IPS DF 6.9 (cell line): ENCODE data around the gene EGFL7.

Experiments used
- DNase-seq: peaks from one replicate; pipeline ENCODE4 v3.0.0-alpha.2; 2013; ENCODE audit warnings: low read depth, low spot score
- H3K27ac ChIP-seq: one replicate; pipeline ENCODE4 v1.5.1; 2013; ENCODE audit warnings: low read length, control low read depth
- H3K27me3 ChIP-seq: 2 replicates; pipeline ENCODE4 v1.6.1; 2013; ENCODE audit warnings: mild to moderate bottlenecking, low read length; ENCODE audit not compliant: control insufficient read depth, insufficient read depth
- H3K36me3 ChIP-seq: 2 replicates; pipeline ENCODE4 v1.6.1; 2013; ENCODE audit warnings: low read length; ENCODE audit not compliant: control insufficient read depth, insufficient read depth
- H3K4me1 ChIP-seq: 2 replicates; pipeline ENCODE4 v1.6.1; 2013; ENCODE audit warnings: low read length; ENCODE audit not compliant: control insufficient read depth, insufficient read depth
- H3K4me3 ChIP-seq: 2 replicates; pipeline ENCODE4 v1.5.1; 2013; ENCODE audit warnings: mild to moderate bottlenecking, low read length
- H3K9me3 ChIP-seq: 2 replicates; pipeline ENCODE4 v1.6.1; 2013; ENCODE audit warnings: low read length, inconsistent platforms; ENCODE audit not compliant: control insufficient read depth, insufficient read depth
- WGBS: extraction: QIAGEN DNeasy Blood & Tissue Kit; methylation state at CpG from one replicate; pipeline ENCODE4 v1.1.7; 2013; ENCODE audit warnings: mixed read lengths, missing lambda C conversion rate; ENCODE audit not compliant: insufficient read length, insufficient coverage; 5-methylcytosine and 5-hydroxymethylcytosine counted together

Gene EGFL7

GRCh38 chr9:136669791-136670464 lies 7.2 kb downstream of the EGFL7 start:
- Histone ChIP-seq H3K27ac (no peak overlapping the region), H3K9me3 (no peaks in the 10 kb centered on the region), H3K36me3 (no peaks in the 10 kb centered on the region; the same call in 1 of the 2 replicates), H3K4me1 (peaks cover 2% of the 10 kb centered on the region; the same call in 1 of the 2 replicates), H3K27me3 (no peaks in the 10 kb centered on the region), H3K4me3 (no peak overlapping the region)
- no peak for DNase-seq
- WGBS: no CpG with 5 or more reads among the region's 23 CpGs

DNA sequence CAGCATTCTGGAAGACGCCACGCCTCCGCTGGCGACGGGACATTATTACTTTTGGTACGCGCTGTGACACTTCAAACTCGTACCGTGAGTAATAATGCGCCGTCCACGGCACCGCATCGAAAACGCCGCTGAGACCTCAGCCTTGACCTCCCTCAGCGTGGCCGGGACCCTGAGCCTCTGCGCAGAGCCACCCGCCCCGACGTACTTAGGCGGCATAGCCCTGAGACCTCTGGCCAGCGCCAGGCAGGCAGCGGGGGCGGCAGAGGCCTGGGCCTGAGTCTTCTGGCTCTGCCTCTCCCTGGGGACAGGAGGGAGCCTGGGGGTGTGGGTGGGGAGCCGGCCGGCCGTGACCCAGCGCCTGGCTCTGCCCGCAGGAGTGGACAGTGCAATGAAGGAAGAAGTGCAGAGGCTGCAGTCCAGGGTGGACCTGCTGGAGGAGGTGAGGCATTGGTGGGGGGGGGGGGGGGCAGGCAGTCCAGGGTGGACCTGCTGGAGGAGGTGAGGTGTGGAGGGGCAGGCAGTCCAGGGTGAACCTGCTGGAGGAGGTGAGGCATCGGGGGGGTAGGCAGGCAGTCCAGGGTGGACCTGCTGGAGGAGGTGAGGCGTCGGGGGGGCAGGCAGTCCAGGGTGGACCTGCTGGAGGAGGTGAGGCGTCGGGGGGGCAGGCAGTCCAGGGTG lies 8.0 kb downstream of the EGFL7 start:
- no peaks in the 10 kb centered on the region; the same call in 1 of the 2 replicates for H3K36me3 ChIP-seq
- no peak for DNase-seq
- H3K27ac ChIP-seq: no peak overlapping the region
- WGBS: no CpG with 5 or more reads among the region's 36 CpGs
- H3K9me3 ChIP-seq: no peaks in the 10 kb centered on the region
- H3K4me1 ChIP-seq: peaks cover 2% of the 10 kb centered on the region; the same call in 1 of the 2 replicates
- no peak overlapping the region for H3K4me3 ChIP-seq
- no peaks in the 10 kb centered on the region for H3K27me3 ChIP-seq

DNA sequence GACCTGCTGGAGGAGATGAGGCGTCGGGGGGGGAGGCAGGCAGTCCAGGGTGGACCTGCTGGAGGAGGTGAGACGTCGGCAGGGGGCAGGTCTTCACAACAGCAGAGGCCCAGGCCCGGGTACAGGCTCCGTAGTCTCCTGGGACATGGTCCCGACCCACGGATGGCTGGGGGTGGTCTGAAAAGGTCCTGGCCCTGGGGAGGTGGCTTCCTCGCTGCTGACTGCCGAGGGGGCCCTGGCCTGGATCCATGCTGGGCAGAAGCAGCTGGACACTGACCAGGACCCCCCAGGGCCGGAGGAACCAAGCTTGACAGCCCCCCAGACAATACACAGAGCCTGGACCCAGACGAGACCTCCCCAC lies 8.5 kb downstream of the EGFL7 start:
- H3K27ac ChIP-seq: no peak overlapping the region
- no peaks in the 10 kb centered on the region for H3K27me3 ChIP-seq
- no peaks in the 10 kb centered on the region for H3K9me3 ChIP-seq
- H3K36me3 ChIP-seq: no peaks in the 10 kb centered on the region; the same call in 1 of the 2 replicates
- H3K4me1 ChIP-seq: peaks cover 2% of the 10 kb centered on the region; the same call in 1 of the 2 replicates
- no peak for DNase-seq
- WGBS: no CpG with 5 or more reads among the region's 12 CpGs
- no peak overlapping the region for H3K4me3 ChIP-seq

GRCh38 chr9:136671646-136672430 lies 9.1 kb downstream of the EGFL7 start:
- no CpG with 5 or more reads among the region's 27 CpGs for WGBS
- H3K4me1 ChIP-seq: peaks cover 1% of the 10 kb centered on the region; the same call in 1 of the 2 replicates
- no peaks in the 10 kb centered on the region; the same call in 1 of the 2 replicates for H3K36me3 ChIP-seq
- no peaks in the 10 kb centered on the region for H3K9me3 ChIP-seq
- no peak overlapping the region for H3K27ac ChIP-seq
- no peak overlapping the region for H3K4me3 ChIP-seq
- H3K27me3 ChIP-seq: no peaks in the 10 kb centered on the region
- no peak for DNase-seq

- no peak overlapping the region for H3K27ac ChIP-seq
- DNase-seq: no peak
- H3K4me1 ChIP-seq: no peaks in the 10 kb centered on the region
- H3K27me3 ChIP-seq: no peaks in the 10 kb centered on the region
- no CpG with 5 or more reads among the region's 14 CpGs for WGBS
- no peak overlapping the region for H3K4me3 ChIP-seq
- H3K36me3 ChIP-seq: no peaks in the 10 kb centered on the region; the same call in 1 of the 2 replicates
- H3K9me3 ChIP-seq: no peaks in the 10 kb centered on the region
Observed at GRCh38 chr9:136672431-136673087, 9.8 kb downstream of the EGFL7 start.

DNA sequence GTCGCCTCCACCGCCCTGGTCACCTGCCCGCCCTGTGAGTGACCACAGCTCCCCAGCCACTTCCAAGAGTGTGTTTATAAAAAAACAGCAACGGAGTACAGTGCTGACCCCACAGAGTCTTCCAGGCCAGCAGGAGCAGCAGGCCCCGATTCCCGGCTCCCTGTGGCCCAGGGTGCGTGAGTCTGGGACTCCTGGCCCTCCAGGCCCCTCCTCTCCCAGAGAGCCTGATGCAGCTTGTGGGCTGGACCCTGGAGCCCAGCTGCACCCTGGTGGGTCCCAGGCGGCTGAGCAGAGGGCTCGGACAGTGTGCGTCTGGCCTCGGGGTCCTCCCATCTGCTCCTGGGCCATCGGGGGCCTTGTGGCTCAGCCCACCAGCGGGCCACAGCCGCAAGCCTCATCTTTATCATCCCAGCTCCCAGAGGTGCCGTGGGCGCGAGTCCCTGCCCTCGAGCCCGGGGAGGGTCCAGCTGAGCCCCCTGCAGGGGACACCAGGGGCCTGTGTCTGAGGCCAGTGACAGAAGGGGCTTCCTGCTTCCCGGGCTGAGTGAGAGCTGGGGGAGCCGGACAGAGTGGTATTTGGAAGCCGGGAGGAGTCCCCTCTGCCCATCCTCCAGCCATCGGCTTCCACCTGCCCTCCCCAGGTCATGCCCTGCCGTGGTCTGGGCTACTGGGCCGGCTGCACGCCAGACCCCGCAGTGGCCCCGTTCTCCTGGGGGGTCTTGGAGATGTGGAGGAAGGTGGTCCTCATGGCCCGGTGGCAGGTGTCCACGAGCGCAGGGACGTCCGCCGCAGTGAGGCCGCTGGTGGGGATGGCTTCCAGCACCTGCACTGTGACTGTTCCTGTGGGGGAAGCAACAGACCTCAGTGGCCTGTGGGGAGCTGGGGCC lies 10.6 kb downstream of the EGFL7 start:
- no CpG with 5 or more reads among the region's 35 CpGs for WGBS
- H3K4me3 ChIP-seq: no peak overlapping the region
- H3K4me1 ChIP-seq: no peaks in the 10 kb centered on the region
- no peaks in the 10 kb centered on the region for H3K9me3 ChIP-seq
- no peak overlapping the region for H3K27ac ChIP-seq
- H3K36me3 ChIP-seq: no peaks in the 10 kb centered on the region; the same call in 1 of the 2 replicates
- DNase-seq: no peak
- H3K27me3 ChIP-seq: no peaks in the 10 kb centered on the region

DNA sequence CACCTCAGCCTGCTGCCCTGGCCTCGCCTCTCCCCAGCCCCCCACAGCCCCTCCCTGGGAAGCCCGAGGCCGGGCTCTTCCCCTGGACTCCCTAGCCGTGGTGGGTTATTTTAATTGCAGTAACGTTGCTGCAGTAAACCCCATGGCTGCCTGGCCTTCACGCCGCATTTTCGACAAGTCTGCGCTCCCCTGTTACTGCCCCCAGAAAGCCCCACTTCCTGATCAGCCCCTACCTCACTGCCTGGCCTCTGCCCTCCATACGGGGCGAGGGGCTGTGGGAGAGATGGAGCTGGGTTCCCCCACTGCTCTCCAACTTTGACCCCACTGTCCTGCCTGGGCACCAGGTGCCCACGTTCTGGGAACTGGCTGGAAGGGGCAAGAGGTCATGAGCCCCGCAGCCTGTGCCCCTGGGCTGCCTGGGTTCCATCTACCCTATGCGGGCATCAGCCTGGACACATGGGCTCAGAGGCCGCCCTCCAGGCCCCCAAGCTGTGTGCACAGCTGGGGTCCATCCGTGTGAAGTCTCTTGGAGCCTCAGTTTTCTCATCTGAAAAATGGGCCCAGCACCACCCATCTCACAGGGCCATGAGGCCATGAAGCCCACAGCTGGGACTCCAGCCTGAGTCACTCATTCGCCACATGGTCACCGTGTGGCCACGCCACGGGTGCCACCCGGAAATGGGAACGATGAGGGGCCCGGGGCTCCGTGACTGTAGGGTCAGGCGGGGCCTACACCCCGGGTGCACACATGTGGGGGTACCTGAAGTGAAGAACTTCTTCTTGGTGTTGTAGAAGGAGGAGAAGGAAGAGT lies 11.5 kb downstream of the EGFL7 start:
- Histone ChIP-seq H3K4me1 (no peaks in the 10 kb centered on the region), H3K27ac (no peak overlapping the region)
- WGBS: no CpG with 5 or more reads among the region's 26 CpGs

DNA sequence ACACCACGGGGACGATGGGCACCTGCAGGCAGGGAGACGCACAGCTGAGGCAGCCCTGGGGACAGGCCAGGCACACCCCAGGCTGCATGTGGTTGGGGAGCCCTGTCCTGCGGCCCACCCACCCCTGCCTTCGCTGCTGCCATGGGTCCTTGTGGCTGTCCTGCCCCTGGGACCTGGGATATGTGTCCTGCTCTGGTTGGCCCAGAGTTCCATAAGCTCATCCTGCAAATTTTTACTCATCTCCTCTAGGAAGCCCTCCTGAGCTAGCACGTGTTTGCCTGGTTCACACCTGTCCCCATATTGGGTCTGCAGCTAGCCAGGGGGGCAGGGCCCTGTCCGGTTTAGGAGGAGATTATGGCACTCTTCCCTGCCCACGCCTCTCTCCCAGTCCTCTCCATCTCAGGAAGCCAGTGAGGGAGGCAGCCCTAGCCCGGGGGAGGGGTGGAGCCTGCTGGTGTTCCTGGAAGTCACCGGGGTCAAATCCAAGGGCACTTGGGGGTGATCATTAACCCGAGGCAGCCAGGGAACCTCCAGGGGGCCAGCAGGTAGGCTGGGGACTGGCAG lies 12.2 kb downstream of the EGFL7 start:
- Histone ChIP-seq H3K4me3 (no peak overlapping the region), H3K36me3 (no peaks in the 10 kb centered on the region; the same call in 1 of the 2 replicates), H3K27ac (no peak overlapping the region), H3K4me1 (no peaks in the 10 kb centered on the region), H3K9me3 (no peaks in the 10 kb centered on the region), H3K27me3 (no peaks in the 10 kb centered on the region)
- DNase-seq: no peak
- no CpG with 5 or more reads among the region's 11 CpGs for WGBS

More for the DNA sequence above, 11.5 kb downstream of the EGFL7 start:
- no peaks in the 10 kb centered on the region for H3K9me3 ChIP-seq
- H3K36me3 ChIP-seq: no peaks in the 10 kb centered on the region; the same call in 1 of the 2 replicates
- H3K27me3 ChIP-seq: no peaks in the 10 kb centered on the region
- H3K4me3 ChIP-seq: no peak overlapping the region
- no peak for DNase-seq
